HK-2 (cell line): ENCODE results near the gene NOC4L.

Experiments
- DNase-seq: peaks from one replicate; pipeline ENCODE4 v3.0.0-alpha.2; 2018; ENCODE audit not compliant: unreplicated experiment

The NOC4L gene

DNA sequence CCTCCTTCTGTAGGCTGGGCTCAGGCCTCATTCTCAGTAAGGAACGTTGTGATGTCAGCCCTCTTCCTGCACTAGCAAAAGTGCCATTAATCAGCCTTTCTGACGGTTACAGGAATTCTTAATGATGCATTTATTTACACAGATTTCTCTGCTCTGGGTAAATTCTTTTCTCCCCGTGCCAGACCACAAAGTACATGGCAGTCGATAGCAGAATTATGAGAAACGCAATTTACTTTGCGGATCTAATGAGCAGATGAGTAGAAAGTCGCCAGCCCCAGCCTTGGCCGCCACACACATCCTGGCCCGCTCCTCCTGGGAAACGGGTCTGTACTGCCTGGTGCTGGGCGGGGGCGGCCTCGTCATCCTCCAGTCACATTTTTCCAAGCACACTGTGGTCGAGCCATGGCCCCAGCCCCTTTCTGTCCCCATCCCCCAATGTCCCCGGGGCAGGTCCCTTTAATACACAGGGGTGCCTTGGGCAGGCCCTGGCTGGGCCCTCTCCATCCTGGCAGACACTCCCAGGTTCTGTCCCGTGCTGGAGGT is 25.9 kb downstream of the NOC4L start:
- DNase-seq: no peak

DNA sequence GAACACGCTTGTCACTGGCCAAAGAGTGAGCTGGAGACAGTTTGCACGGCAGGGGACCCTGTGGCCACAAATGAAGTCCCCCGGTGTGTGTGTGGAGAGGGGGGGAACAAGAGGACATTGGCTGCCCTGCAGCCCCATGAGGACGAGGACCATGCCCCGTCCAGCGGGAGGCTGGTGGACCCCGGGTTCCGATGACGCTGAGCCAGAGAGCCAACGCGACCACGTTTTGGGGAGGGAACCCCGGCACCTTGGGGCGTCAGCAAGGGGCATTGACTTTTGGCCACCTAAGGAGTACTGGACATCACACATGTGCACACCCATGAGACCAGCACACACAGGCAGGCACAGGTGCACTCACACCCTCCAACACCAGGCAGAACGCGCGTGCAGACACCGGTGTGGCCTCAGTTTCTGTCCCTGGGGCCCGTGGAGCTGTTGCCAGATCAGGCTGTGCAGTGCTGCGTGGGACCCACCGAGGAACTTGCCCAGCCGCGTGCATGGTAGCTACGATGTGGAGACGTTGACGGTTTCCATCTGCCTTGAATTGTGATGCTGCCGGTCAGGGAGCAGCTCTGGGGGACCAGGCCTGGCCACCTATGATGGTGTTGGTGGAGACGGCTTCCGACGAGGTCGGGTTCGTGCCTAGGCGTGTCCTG is 26.5 kb downstream of the NOC4L start:
- DNase-seq: no peak

- DNase-seq: no peak
These were observed 27.2 kb downstream of the NOC4L start for GRCh38 chr12:132171293-132171967.

- DNase-seq: no peak
These were observed 27.8 kb downstream of the NOC4L start for GRCh38 chr12:132171968-132172521.

- DNase-seq: no peak
These were observed 28.4 kb downstream of the NOC4L start for GRCh38 chr12:132172619-132173018.

DNA sequence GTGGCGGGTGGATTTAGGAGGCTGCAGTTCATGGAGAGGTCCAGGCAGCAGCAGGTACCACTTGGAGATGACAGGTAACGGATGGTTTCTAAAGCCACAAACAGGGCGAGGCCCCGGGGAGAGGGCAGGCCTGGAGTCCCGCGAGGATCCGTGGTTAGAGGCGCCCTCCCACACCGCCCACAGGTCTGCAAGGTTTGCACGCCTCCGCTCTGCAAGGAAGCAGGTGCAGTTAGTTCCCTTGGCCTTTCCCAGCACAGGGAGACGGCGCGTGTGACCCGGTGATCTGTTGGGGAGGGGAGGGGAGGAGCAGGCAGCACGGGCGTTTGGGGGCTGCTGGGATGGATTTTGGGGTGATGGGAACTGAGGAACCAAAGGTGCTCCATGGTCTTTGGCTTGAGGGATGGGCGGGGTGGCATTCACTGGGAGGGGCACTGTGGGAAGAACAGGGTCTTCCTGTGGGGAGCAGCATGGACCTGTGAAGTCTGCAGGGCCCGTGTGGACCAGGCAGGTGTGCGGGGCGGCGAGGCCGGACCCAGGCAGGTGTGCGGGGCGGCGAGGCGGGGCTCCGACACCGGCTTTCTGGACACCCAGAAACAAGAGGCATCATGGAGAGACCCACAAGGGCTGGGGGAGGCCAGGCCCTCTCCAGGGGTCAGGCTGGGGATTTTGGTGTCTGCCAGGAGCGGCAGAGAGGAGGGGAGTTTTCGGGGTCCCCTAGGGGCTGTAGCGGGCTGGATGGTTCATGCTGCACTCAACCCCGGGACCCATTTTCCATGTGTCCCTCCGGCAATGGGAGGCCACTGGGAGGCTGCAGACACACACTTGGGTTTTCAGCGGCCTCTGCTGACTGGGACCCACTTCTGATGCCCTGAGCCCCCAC is 29.1 kb downstream of the NOC4L start:
- no peak for DNase-seq

DNA sequence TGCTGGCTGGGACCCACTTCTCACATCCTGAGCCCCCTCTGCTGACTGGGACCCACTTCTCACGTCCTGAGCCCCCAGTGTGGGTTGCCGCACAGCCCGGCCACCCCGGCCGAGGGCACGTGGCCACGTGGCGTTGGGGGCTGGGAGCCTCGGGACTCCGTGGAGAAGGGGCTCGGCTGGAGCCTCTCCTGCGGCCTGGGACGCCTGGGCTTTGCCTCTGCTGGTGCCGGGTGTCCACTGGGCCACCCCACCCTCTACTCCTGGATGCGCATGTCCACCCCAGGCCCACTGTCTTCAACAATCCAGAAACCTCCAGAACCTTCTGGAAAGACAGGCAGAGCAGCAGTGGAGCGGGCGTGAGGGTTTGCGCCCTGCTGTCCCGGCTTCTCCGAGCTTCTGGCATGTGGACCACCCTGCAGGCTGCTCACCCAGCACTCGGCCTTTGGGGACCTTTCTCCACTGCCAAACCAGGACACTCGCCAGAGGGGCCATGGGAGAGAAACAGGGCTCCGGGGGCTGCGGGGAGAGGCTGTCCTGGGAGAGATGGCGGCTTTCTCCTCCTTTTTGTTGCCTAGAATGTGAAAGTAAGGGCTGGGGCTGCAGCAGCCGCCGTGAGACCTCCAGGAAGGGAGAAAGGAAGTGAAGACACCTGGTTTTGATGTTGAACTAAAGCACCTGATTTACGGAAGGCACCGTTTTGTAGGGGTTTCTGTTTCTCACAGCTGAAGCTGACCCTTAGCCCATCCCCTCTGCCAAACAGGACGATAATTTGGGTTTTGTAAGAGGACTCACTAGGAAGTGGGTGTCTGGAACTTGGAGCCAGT is 30.0 kb downstream of the NOC4L start:
- no peak for DNase-seq

DNA sequence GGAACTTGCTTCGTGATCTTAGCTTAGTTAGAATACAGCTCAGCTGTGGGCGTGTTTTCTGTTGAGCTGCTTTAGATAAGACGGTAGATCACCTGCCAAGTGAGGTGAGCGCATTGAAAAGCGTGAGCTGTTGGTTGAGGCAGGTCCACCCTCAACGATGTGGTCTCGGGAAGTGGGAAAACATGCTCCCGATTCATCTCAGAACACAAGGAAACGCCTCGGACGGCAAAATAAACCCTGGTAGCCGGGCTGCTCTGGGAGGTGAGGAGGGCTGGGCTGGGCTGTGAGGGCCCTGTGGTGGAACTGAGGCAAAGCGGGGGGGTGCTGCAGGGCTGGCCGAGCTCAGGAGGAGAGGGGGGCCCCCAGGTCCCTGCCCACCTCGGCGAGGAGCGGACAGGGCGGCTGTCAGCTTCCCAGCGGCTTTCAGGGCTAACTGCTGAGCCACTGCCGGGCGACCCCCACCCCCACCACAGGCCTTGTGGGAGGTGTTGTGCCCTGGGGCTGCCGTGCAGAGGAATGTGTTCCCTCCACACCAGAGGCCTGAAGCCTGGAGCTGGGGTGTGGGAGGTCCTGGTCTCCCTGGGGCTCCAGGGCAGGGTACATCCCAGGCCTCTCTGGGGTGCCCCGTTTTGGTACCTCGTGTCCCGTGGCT is 30.7 kb downstream of the NOC4L start:
- no peak for DNase-seq

DNA sequence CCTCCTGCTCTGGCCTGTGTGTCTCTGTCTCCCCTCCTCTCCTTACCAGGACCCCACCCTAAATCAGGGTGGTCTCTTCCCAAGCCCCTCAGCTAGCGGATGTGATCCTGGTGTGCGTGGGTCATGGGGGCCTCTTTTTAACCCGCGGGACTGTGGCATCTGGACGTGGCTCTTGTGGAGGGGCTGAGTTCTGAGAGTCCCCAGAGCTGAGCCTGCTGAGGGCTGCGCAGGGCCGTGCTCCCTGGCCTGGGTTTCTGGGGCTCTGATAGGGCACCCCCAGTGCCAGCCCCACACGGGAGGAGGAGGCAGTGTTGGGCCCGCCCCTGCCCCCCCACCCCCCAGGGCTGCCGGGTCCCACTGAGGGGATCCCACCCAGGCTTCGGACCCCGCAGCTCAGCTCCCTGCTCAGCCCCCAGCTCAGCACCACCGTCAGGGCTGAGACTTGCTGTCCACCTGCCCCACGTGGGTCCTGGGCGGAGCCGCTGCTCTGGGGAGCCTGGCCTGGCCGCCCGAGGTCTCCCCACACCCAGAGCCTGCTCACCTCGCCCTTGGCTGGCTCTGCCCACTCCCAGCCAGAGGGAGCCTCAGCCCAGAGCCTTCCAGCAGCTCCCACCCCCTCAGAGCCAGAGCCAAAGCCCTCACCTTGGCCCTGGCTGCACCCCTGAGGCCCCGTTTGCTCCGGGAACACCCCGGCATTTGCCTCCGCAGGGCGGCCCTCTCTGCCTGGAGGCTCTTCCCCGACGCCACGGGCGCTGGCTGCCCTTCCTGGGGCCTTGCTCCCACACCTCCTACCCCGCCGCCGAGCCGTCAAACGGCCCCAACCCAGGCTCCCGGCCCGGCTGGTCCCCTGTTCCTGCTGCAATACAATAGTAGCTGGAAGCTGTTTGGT is 31.5 kb downstream of the NOC4L start:
- no peak for DNase-seq

- no peak for DNase-seq
These were observed 32.2 kb downstream of the NOC4L start for GRCh38 chr12:132176385-132176919.

DNA sequence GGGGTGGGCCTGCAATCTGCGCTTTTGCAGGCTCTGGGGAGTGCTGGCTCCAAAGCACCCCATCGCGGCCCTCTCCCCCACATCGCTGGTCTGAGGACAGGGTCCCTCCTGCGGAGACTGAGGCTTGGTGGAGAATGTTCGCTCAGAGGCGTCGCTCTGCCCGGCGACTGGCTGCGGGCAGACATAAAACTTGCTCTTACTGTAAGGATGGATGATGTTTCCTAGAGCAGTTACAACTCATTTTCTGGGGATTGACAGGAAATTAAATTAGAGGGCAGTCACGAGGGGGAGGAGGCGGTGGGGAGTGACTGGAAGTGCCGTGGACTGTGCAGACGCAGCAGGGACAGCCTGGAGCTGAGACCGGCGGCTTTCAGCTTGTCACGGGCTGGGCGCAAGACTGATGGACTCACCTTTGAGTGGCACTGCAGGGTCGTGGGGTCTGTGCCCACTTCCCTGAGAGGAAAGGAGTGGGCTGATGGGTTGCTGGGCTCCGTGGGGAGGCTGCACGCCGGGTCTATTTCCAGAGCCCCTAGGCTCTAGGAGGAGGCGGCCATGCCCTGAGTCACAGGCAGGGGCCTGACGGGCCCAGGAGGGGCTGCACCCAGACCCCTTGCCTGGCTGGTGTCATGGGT is 32.8 kb downstream of the NOC4L start:
- DNase-seq: no peak

DNA sequence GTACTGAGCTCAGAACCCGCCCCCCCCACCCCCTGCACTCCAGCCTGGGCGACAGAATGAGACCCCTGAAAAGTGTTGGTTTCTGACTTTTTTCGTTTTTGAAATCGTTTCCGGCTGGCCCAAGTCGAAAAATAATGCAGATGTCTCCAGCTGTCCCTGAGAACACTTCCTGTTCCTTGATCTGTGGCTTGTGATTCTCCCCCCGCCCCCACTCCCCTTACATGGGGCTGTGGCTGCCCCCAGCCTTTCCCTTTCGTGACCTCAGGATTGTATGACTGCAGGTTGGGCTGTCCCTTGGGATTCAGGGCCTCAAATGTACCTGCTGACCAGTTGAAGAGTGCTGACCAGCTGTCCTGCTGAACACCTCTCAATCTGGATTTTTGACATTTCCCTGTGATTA is 34.1 kb downstream of the NOC4L start:
- DNase-seq: no peak

- no peak for DNase-seq
These were observed 34.6 kb downstream of the NOC4L start for GRCh38 chr12:132178801-132179401.

GRCh38 chr12:132179431-132180362 is 35.4 kb downstream of the NOC4L start:
- no peak for DNase-seq

- DNase-seq: no peak
These were observed 36.6 kb downstream of the NOC4L start for GRCh38 chr12:132180648-132181546.

- DNase-seq: no peak
These were observed 37.4 kb downstream of the NOC4L start for GRCh38 chr12:132181570-132182200.
